ENCODE results near the gene RBL2. TPM values are rescaled to one million over a fixed set of nuclear protein-coding genes. Genes with fewer than 3 reads are reported as not detected.
A peak's percentile ranks its signal among the peaks of the same experiment; 100 is the strongest.
"Not testable (repeated sequence)": the region's sequence is repeated elsewhere in the genome, so short reads cannot be mapped to it uniquely, and the experiment has no call there.

The RBL2 gene
- 100 to 1,000 TPM in 2 of 6 donors, 10 to 100 TPM in 4; 69.2 to 164 (median 84.9) TPM for total RNA-seq

- Histone ChIP-seq H3K36me3 (no peaks in the 10 kb centered on the region), H3K4me1 (peaks cover 7 to 28% (median 18%) of the 10 kb centered on the region in 4 donors), H3K4me3 (peak within 1 kb of the TSS; percentile 82 to 96 (median 94)), H3K27me3 (no peaks in the 10 kb centered on the region), H3K27ac (peak within 1 kb of the TSS; percentile 96 to 99 (median 98)), H3K9me3 (peaks cover 0 to 7% (median 2%) of the 10 kb centered on the region in 4 donors)
- TF ChIP-seq EP300 (IDR thresholded peaks at IDR 0.05) (peak in 1 of 4 donors; percentile 67), POLR2A (IDR thresholded peaks at IDR 0.05) (peak; percentile 48 to 93 (median 66)), POLR2AphosphoS5 (IDR thresholded peaks at IDR 0.05) (peak; percentile 78 to 93), CTCF (IDR thresholded peaks at IDR 0.05) (peak in 2 of 6 experiments; percentile 10 to 23)
- WGBS, 2 donors: 0% methylated on average over 26 of the region's 89 CpGs; no CpG with 5 or more reads in 1 of the 2 donors
- DNase-seq (peak; percentile 86 to 98), ATAC-seq (ENCODE audit: low FRiP score in 2 of 2) (peak; percentile 92 to 97)
These were observed at the start of gene RBL2 for GRCh38 chr16:53434377-53435065. Gene RBL2, plus strand, starts transcription at chr16:53434471. Its CDS starts 86 bp downstream, at chr16:53434557.

- H3K27me3 ChIP-seq; H3K27ac ChIP-seq; H3K4me1 ChIP-seq; ATAC-seq (ENCODE audit: low FRiP score in 2 of 2); DNase-seq; H3K4me3 ChIP-seq; H3K36me3 ChIP-seq: not testable (repeated sequence)
- WGBS, 2 donors: 79 to 89% methylated on average over 8 of the region's 8 CpGs
- peaks cover 0 to 11% (median 2%) of the 10 kb centered on the region in 4 donors for H3K9me3 ChIP-seq
These were observed 49.7 kb upstream of the RBL2 start for GRCh38 chr16:53384610-53385009.

- ATAC-seq (ENCODE audit: low FRiP score in 2 of 2) (no peak), DNase-seq (no peak)
- Histone ChIP-seq H3K4me1 (no peaks in the 10 kb centered on the region), H3K4me3 (no peak overlapping the region), H3K9me3 (no peaks in the 10 kb centered on the region), H3K27me3 (no peaks in the 10 kb centered on the region), H3K36me3 (no peaks in the 10 kb centered on the region), H3K27ac (no peak overlapping the region)
- TF ChIP-seq CTCF (IDR thresholded peaks at IDR 0.05) (no peak), POLR2A (IDR thresholded peaks at IDR 0.05) (no peak), EP300 (IDR thresholded peaks at IDR 0.05) (no peak), POLR2AphosphoS5 (IDR thresholded peaks at IDR 0.05) (no peak)
- 54% methylated on average over 2 of the region's 2 CpGs for WGBS, 2 donors
These were observed 29.3 kb upstream of the RBL2 start for GRCh38 chr16:53404959-53405358.

- DNase-seq: peak in 1 of 2 donors; percentile 70
- no peak for ATAC-seq (ENCODE audit: low FRiP score in 2 of 2)
- WGBS, 2 donors: 90 to 98% methylated on average over 6 to 13 of the region's 18 CpGs
These were observed 21.7 kb upstream of the RBL2 start for GRCh38 chr16:53412549-53412948.

GRCh38 chr16:53413864-53414263 lies 20.4 kb upstream of the RBL2 start:
- Histone ChIP-seq H3K4me1 (peaks cover 0 to 11% (median 0%) of the 10 kb centered on the region in 4 donors), H3K9me3 (no peaks in the 10 kb centered on the region), H3K27ac (no peak overlapping the region), H3K4me3 (no peak overlapping the region), H3K36me3 (no peaks in the 10 kb centered on the region), H3K27me3 (no peaks in the 10 kb centered on the region)
- TF ChIP-seq EP300 (IDR thresholded peaks at IDR 0.05): no peak
- no peak for TF ChIP-seq POLR2A (IDR thresholded peaks at IDR 0.05)
- TF ChIP-seq POLR2AphosphoS5 (IDR thresholded peaks at IDR 0.05): no peak
- no peak for TF ChIP-seq CTCF (IDR thresholded peaks at IDR 0.05)
- ATAC-seq (ENCODE audit: low FRiP score in 2 of 2): no peak
- WGBS, 2 donors: 98% methylated on average over 18 of the region's 18 CpGs
- peak in 1 of 2 donors; percentile 56 for DNase-seq

More at GRCh38 chr16:53412549-53412948, 21.7 kb upstream of the RBL2 start:
- H3K4me1 ChIP-seq: peaks cover 0 to 11% (median 0%) of the 10 kb centered on the region in 4 donors
- no peaks in the 10 kb centered on the region for H3K9me3 ChIP-seq
- no peaks in the 10 kb centered on the region for H3K27me3 ChIP-seq
- H3K27ac ChIP-seq: no peak overlapping the region
- H3K36me3 ChIP-seq: no peaks in the 10 kb centered on the region
- TF ChIP-seq POLR2A (IDR thresholded peaks at IDR 0.05) (no peak), EP300 (IDR thresholded peaks at IDR 0.05) (no peak), CTCF (IDR thresholded peaks at IDR 0.05) (no peak), POLR2AphosphoS5 (IDR thresholded peaks at IDR 0.05) (no peak)
- no peak overlapping the region for H3K4me3 ChIP-seq

Data from upper lobe of left lung (tissue), 6 donors.